Heart left ventricle (tissue), 13 donors: ENCODE data around the gene PDE6D.

Experiments used
- POLR2A ChIP-seq, 2 donors: fragments of 450-650 bp; IDR thresholded peaks; one replicate each; pipeline ENCODE4 v1.6.1; 2017; ENCODE audit warnings: antibody characterized with exemption in 2 of 2, mild to moderate bottlenecking in 2 of 2, moderate library complexity in 2 of 2
- TF ChIP-seq, protein P1 (sequence below), 12 donors: fragments of 200-600 bp; sonication (generic) in 4 of 12; IDR thresholded peaks; one replicate each; pipeline versions ENCODE4 v1.5.0 to v1.8.0; 2018 to 2022; ENCODE audit warnings: antibody characterized with exemption in 12 of 12, mild to moderate bottlenecking in 5 of 12
- donor health status: ischemic (EF 13 %, LVEDD 7.1; RV severe dilation, severe dysfunction).
- donor health status: DM: no; HTN: yes; CAD: no.
- donor health status: DM: no; HTN: no; CAD: no.
- donor health status: ischemic (EF 25% LVEDD 6.9; RV normal size, moderate dysfunction).
- donor health status: ischemic (EF 25% LVEDD 5.7; RV mildly dilated, moderate dysfunction).
- donor health status: ischemic (EF 35%, LVEDD 5.7; RV mildly dilated, moderate dysfunction).
- donor health status: nonischemic (EF 11% LVEDD 7.7; RV severe dilation, severe dysfunction).
- donor health status: DM: yes; HTN: yes; CAD: no.
- donor health status: PGD.
- donor health status: ischemic (EF 29% LVEDD 5.4; RV normal size, mild dysfunction).
- donor health status: nonischemic (EF 23%, LVEDD 6.1; RV moderate dilation, normal function).

DNA sequence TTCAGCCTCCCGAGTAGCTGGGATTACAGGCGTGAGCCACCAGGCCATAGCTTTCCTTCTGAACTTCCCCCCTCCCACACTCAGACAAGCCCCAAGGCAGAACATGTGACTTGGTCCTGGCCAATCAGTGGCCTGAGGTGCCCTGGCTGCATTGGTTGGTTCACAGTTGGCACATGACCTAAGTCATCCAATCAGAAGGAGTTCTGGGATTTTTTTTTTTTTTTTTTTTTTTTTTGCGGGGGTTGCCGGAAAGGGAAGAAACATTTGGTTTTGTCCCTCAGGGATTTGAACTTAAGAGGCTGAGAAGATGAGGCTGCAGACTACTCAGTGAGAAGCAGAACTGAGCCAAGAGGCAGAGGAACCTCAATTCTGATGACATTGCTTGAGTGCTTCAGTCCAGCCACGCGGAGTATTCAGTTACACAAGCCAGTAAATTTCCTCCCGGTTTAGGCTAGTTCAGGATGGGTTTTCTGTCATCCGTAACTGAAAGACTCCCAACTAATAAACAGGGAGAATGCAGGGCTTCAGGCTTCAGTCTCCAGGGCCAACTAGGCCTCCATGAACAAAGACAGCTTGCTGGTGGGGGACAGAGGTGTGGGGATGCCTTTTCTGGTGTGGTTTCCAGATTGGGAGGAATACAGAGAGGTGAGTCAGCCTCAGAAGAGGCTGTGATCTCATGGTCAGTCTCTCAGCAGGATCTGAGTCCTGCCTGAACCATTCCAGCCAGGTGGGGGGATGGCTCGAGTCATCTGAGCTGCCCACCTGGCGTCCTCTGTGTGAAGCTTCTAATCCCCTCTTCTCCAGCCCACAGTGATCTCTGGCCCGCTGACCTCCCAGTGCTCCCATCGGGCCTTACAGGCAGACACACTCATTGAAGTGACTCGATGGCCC is 63.6 kb downstream of the PDE6D start:
- TF ChIP-seq, protein P1, sequence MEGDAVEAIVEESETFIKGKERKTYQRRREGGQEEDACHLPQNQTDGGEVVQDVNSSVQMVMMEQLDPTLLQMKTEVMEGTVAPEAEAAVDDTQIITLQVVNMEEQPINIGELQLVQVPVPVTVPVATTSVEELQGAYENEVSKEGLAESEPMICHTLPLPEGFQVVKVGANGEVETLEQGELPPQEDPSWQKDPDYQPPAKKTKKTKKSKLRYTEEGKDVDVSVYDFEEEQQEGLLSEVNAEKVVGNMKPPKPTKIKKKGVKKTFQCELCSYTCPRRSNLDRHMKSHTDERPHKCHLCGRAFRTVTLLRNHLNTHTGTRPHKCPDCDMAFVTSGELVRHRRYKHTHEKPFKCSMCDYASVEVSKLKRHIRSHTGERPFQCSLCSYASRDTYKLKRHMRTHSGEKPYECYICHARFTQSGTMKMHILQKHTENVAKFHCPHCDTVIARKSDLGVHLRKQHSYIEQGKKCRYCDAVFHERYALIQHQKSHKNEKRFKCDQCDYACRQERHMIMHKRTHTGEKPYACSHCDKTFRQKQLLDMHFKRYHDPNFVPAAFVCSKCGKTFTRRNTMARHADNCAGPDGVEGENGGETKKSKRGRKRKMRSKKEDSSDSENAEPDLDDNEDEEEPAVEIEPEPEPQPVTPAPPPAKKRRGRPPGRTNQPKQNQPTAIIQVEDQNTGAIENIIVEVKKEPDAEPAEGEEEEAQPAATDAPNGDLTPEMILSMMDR (IDR thresholded peaks at IDR 0.05), result no peak
- TF ChIP-seq POLR2A (IDR thresholded peaks at IDR 0.05), result no peak
